Stimulated activated CD4-positive, alpha-beta T cell treated with anti-CD3 and anti-CD28 coated beads, TNF-alpha, amount 100 ng/mL, for 4 hours (primary cell): Measurements from ENCODE around the gene GRAMD4.

Experiments used
- DNase-seq, 3 experiments: peaks; one replicate each; pipeline ENCODE4 v3.0.0-alpha.2; 2020; ENCODE audit warnings: low read depth in 3 of 3

The GRAMD4 gene

GRCh38 chr22:46719921-46720320, 99.7 kb downstream of the GRAMD4 start:
- no peak for DNase-seq

GRCh38 chr22:46721501-46722085, 101.4 kb downstream of the GRAMD4 start:
- no peak for DNase-seq

GRCh38 chr22:46723882-46724281, 103.7 kb downstream of the GRAMD4 start:
- DNase-seq: no peak

DNA sequence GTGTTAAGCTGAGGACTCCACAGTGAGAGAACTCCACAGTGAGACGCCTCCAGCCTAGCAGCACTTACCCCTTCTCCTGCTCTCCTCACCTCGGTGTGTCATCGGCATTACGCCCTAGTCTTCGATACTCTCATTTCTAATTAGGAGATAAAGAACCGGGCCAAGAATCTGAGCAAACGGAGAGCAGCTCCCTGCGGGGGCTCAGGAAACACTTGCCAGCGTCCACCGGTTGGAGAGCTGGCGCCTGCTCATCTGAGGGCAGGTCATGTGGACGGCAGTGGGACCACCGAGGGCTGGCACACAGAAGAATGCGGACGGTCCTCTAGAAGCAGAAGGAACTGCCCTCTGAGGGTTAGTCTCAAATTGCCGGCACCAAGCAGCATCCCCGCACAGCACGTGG, 104.9 kb downstream of the GRAMD4 start:
- DNase-seq: no peak

GRCh38 chr22:46726066-46726985, 106.1 kb downstream of the GRAMD4 start:
- DNase-seq: no peak

DNA sequence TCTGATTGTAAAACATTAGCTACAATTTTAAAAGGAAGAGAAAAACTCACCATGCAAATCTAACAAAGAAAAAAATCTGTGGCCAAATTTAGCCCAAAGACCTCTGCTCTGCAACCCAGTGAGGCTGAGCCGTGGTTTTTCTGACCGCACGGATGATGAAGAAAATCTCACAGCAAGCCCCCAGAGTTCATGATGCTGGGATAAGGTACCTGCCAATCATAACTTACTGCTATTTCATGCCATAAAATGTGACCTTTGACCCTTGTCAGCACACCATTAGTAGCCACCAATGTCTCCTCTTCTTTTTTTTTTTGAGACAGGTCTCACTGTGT, 106.8 kb downstream of the GRAMD4 start:
- no peak for DNase-seq

- DNase-seq: no peak
Observed at GRCh38 chr22:46727813-46728364, 107.7 kb downstream of the GRAMD4 start.

- DNase-seq: no peak
Observed at GRCh38 chr22:46728470-46728869, 108.3 kb downstream of the GRAMD4 start.
